Limb (tissue), 2 donors: ENCODE data around the gene PDIA5.

ENCODE experiments used
- DNase-seq, 2 donors: peaks; one replicate each; pipeline ENCODE4 v3.0.0-alpha.2; 2016; ENCODE audit errors: extremely low spot score in 2 of 2

The PDIA5 gene

DNA sequence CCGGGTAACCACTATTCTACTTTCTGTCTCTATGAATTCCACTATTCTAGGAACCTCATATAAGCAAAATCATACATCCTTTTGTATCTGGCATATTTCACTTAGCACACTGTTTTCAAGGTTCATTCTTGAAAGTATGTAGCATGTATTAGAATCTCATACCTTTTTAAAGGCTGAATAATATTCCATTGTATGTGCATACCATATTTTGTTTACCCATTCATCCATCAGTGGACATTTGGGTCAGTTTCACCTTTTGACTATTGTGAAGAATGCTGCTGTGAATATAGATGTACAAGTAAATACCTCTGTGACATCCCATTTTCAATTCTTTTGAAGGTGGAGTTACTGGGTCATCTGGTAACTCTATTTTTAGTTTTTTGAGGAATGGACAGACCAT lies 98.3 kb downstream of the PDIA5 start:
- no peak for DNase-seq

DNA sequence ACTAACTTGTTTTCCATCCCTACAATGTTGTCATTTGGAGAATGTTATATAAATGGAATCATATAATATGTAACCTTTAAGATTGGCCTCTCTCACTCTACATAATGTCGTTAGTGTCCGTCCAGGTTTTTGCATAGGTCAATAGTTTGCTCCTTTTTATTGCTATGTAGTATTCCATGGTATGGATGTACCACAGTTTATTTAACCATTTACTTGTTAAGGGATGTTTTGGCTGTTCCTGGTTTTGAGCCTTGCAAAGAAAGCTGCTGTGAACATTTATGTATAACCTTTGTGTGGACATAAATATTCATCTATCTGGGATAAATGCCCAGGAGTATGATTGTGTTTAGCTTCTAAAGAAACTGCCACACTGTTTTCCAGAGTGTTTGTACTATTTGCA lies 100.9 kb downstream of the PDIA5 start:
- no peak for DNase-seq

DNA sequence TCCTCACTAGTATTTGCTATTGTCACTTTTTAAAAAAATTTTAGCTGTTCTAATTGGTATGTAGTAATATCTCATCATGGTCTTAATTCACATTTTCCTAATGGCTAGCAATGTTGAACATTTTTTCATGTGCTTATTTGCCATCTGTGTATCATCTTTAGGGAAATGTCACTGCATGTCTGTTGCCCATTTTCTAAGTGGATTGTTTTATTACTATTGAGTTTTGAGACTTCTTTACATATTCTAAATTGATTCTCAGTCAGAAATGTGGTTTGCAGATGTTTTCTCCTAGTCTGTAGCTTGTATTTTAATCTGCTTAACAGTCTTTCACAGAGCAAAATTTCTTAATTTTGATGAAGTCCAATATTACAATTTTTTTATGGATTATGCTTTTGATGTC lies 101.3 kb downstream of the PDIA5 start:
- no peak for DNase-seq

DNA sequence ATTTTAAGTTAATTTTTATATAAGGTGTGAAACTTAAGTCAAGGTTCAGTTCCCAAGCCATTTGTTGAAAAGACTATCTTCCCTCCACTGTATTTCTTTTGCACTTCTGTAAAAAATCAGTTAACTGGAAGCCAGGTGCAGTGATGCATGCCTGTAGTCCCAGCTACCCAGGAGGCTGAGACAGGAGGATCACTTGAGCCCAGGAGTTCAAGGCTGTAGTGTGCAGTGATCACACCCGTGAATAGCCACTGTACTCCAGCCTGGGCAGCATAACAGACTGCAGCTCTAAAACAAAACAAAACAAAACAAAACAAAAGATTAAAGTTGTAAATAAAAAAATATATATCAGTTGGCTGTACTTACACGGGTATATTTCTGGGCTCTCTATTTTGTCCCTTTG lies 101.8 kb downstream of the PDIA5 start:
- DNase-seq = no peak

DNA sequence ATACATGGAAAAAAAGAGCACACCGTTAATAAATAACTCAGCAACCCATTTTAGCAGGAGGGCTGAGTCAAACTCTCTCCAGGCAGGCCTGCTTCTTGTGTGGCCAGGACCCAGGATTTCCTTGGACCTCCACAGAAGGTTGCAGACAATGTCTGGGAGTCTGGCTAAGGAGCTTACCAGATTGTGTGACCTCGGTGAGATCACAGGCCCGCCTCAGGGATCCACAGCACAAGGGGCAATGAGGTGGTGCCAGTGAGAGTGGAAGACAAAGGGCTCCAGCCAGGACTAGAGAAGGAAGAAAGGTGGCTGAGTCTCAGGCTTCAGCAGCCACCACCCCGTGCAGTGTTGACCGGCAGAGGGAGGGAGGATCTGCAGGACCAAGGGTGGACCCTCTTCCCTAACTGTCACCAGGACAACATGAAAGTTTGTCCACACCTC lies 102.7 kb downstream of the PDIA5 start:
- no peak for DNase-seq

DNA sequence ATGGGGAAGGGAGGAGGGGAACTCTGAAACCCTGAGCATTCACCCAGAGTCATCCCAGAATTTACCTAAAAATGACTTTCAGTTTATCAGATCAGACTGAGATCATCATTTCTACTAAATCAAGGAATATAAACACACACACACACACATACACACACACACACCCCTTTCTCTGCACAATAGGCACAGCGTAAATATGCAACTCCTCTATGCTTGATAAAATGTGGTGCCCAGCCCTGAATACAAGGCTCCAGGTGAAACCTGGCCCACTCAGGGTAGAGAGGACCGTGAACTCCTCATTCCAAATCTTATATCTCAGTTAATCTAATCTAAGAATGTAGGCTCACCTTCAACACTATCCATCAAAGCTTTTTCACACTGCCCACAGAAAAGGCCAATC lies 103.1 kb downstream of the PDIA5 start:
- no peak for DNase-seq

DNA sequence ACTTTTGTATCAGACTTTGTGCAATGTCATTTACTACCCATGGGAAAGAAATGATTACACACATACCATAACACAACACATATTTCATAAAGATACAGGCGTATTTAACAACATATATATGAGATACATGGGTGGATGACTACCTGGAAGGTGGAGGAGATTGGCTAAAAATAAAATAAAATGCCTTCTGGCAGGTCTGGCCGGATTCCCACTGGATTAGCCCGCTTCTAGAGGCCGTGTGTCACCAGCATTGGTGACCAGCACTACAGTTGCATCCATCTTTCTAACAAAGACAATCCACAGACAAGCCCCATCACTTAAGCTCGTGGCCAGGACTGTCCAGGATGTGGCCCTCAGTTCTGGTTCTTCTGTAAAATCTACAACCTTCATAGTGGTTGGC lies 114.0 kb downstream of the PDIA5 start:
- no peak for DNase-seq

DNA sequence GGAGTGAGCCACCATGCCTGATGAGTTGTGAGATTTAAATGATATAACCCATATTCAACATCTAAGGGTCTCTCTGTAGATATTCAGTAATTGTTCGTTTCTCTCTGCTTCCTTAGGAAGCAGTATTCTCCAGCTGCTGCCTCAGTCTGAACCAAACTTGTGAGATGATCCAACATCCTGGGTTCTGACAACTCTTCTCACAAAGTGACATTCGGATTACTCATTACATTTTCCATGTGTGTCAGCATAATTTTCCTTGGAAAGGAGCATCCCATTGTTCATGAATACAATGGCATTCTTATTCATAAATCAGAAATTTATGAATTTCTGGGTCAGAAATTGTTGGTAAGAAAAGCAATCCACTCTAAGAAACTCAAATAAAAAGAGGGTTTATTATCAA lies 119.9 kb downstream of the PDIA5 start:
- no peak for DNase-seq

DNA sequence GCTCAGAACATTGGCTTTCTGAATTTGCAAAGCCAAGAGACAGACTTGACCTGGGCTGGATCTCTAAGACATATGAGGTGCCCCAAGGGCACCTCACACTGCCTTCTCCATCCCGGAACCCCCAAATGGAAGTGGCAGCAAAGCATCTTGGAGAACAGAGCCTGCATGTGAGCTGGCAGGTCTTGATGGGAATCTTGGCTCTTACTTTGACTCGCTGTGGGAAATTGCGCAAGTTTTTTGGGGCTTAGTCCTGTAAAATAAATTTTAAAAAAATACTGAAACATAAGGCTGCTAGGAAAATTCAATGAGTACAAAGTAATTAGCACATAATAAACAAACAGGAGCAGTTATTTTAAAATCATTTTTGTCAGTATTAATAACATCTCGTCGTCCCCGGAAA lies 121.2 kb downstream of the PDIA5 start:
- no peak for DNase-seq

DNA sequence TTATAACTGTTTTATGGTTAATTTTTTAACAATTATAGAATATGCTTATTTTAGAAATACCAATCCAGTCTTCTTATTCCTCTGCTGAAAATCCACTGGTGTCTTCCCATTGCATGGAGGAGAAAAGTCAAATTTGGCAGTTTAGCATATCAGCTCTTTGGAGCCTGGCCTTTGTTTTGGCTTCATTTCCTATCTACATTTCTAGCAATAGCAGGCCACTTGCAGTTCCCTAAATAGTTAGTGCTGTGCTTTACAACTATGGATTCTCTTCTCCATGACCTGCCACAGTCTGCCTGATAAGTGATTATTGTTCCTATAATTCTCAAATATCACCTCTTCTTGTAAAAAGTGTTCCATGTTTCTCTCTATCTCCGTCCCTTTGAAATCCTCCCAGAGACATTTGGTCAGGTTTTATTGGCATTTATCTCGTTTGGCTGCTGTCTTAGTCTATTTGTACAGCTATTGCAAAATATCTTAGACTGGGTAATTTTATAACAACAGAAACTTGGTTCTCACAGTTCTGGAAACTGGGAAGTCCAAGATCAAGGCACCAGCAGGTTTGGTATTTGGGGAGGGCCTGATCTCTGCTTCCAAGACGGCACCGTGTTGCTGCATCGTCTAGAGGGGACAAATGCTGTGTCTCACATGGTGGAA lies 126.8 kb downstream of the PDIA5 start:
- DNase-seq = no peak

DNA sequence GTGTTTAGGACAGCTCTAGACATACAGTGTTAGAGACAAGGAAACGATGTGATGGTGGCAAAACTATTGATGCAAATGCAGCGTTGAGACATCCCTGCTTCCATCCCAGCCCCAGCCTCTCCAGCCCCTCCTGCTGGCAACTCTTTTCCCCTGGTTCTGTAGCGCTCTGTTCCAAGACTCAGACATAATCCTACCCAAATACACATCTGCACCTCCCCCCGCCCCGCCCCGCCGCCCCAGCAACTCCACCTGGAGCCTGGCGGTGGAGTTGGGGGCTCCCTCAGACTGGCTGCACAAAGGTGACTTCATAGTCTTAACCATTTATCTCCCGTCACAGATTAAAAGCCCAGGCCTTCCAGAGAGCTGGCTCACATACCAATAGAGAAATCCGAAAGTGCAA lies 127.7 kb downstream of the PDIA5 start:
- peak in 1 of 2 donors; percentile 33 for DNase-seq

DNA sequence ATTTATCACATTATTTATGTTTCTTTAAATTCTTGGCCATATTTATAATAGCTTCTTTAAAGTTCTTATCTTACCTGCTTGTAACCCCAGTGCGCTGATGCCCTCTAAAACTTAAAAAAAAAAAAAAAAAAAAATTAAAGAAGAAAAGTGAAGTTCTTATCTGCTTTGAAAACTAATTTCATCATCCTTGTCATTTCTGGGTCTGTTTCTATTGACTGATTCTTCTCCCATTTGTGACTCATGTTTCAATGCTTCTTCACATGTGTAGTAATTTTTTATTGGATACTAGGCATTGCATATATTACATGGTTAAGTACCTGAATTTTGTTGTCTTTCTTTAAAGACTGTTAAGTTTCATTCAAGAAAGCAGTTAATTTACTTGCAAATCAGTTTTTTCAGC lies 131.5 kb downstream of the PDIA5 start:
- no peak for DNase-seq

DNA sequence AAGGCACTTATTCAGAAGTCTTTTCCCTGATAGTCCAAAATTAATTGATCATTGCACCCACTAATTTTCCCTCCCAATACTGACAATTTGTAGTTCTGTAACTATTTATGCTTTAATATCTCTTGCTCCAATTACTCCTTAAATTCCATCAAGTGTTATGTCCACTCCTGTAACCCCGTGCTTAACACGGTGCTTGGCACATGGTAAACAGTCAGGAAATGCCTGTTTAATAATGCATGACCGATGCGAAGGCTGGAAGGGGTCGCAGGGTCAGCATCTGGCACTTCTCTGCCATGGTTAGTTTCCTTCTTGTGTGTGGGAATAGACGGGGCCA lies 134.4 kb downstream of the PDIA5 start:
- DNase-seq = no peak

DNA sequence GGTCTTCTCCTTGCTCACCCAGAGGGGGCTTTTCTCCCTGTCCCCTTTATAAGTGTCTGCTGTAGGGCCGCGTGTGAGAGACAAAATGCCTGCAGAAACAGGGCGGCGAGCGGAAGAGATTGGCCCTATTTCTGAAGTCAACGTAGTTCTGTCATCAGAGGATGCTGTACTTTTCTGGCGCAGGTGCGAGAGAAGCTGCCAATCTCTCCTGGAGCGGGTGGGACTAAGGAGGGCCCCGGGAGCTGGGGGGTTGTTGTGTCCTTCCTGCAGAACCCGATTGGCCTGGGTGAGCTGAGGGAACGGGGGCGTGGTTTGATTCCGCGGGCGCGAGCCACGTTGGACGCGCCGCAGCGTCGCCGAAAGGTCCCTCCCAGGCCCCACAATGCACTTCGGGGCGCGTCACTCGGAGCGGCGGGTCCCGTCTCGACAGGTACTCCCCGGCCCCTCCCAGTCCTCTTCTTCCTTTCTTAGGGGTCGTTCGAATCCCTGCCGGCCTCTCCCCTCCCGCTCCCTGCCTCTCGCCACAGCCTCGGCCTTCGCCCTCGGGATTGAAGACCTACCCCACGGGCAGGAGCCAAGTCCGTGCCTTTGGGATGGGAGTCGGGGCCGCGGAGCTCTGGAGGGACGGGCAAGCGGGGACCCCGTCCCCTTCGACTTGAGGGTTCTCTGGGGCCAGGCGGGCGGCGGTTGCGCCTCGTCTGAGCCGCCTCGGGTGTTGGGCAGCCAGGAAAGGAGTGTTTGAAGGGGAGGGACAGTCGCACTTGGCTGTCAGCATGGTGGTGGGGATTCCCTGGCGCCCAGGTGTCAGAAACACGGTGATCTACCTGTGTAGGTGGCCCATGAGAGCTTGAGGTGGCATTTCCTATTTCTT lies 135.0 kb downstream of the PDIA5 start, which contains the start of gene SEC22A:
Gene SEC22A, plus strand, starts transcription at position 387 of the 871 bp plus-strand sequence. CDS start 7,275 bp downstream, outside the sequence.
- DNase-seq = peak; percentile 94 to 96

DNA sequence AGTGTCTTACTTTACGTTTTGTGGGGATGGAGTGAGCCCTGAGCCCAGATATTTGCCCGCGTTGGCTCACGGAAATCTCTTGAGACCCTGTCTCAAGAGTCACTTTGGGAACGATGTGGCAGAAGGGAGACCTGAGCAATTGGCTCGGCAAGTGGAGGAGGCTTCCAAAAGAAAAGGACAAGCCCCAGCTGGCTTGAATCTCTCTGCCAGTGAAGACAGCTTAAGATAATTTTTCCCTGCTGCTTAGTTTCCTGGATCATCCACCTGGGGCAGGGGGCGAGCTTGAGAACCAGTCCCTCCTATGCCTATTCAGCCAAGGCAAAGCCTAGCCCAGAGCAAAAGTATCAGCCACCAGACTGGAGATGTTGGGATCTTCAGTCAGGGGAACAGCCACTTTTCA lies 135.6 kb downstream of the PDIA5 start:
- DNase-seq = no peak
